Vagina (tissue), 2 donors: ENCODE measurements around the gene ALK. TPM values are rescaled to one million over a fixed set of nuclear protein-coding genes. Genes with fewer than 3 reads are reported as not detected.

Experiments used
- DNase-seq, 2 donors: peaks; one replicate each; pipeline ENCODE4 v3.0.0-alpha.2; 2017; ENCODE audit errors: extremely low spot score in 2 of 2
- H3K27ac ChIP-seq: fragments of 200-600 bp; sonication (generic); one replicate; pipeline ENCODE4 v1.5.1; 2019
- H3K27me3 ChIP-seq: fragments of 200-600 bp; sonication (generic); one replicate; pipeline ENCODE4 v1.5.1; 2019
- H3K36me3 ChIP-seq, 2 donors: fragments of 200-600 bp; sonication (generic); one replicate each; pipeline ENCODE4 v1.5.1; 2017 to 2019
- H3K4me1 ChIP-seq: fragments of 200-600 bp; sonication (generic); one replicate; pipeline ENCODE4 v1.5.1; 2019
- H3K4me3 ChIP-seq, 2 donors: fragments of 200-600 bp; sonication (generic); 1 replicate in 1 of 2; 2 replicates in 1 of 2; pipeline ENCODE4 v1.5.1; 2016 to 2019
- H3K9me3 ChIP-seq: fragments of 200-600 bp; sonication (generic); one replicate; pipeline ENCODE4 v1.5.1; 2019
- POLR2A ChIP-seq, 2 donors: fragments of 450-650 bp; IDR thresholded peaks; one replicate each; pipeline ENCODE4 v1.6.1; 2017; ENCODE audit warnings: antibody characterized with exemption in 2 of 2, mild to moderate bottlenecking in 2 of 2, moderate library complexity in 2 of 2
- POLR2AphosphoS5 ChIP-seq, 2 donors: sonication (generic); formaldehyde crosslinking; IDR thresholded peaks; one replicate each; pipeline ENCODE4 v1.9.0; 2017; ENCODE audit warnings: antibody characterized with exemption in 2 of 2, mild to moderate bottlenecking in 2 of 2, low read depth in 1 of 2; ENCODE audit not compliant: insufficient read depth in 1 of 2
- intact Hi-C: fragments of 100-400 bp; cut with DNase I; formaldehyde crosslinking; loops from one replicate; pipeline ENCODE4 v1.15.1; 2023
- total RNA-seq: library from RNA; depleted of rRNA; stranded (reverse); fragments of >200 nt; gene quantifications from one replicate; pipeline ENCODE4 v1.2.3, GENCODE V29; 2016
- TF ChIP-seq, protein P1 (sequence below), 3 experiments: fragments of 450-650 bp in 2 of 3; fragments of 200-600 bp in 1 of 3; sonication (generic) in 1 of 3; IDR thresholded peaks; one replicate each; pipeline ENCODE4 v1.5.1; 2017 to 2019; ENCODE audit warnings: antibody characterized with exemption in 3 of 3, mild to moderate bottlenecking in 2 of 3, moderate library complexity in 2 of 3

ALK gene
- total RNA-seq, 1 donor from 2014 or later = 0.74 TPM

DNA sequence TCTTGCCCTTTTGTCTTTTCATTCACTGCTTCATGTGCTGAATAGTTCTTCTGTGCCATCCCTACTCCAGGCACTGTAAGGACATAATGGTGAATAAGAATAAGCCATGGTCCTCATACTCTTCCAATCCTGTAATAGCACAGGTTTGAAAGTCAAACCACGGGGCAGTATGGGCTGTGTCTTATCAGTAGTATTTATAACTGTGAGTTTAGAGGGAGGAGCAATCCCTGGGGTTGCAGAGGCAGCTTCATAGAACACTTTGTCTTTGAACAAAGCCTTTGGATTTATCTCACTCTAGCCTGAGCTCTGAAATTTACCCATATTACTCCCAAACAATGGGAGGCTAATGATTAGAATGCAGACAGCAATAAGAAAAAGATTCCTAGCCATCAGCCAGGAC lies 30.2 kb upstream of the ALK start:
- no peaks in the 10 kb centered on the region for H3K9me3 ChIP-seq
- DNase-seq = no peak
- no peak overlapping the region for H3K4me3 ChIP-seq
- H3K4me1 ChIP-seq = no peaks in the 10 kb centered on the region
- no peaks in the 10 kb centered on the region for H3K27me3 ChIP-seq
- TF ChIP-seq POLR2A (IDR thresholded peaks at IDR 0.05) = no peak
- TF ChIP-seq, protein P1, sequence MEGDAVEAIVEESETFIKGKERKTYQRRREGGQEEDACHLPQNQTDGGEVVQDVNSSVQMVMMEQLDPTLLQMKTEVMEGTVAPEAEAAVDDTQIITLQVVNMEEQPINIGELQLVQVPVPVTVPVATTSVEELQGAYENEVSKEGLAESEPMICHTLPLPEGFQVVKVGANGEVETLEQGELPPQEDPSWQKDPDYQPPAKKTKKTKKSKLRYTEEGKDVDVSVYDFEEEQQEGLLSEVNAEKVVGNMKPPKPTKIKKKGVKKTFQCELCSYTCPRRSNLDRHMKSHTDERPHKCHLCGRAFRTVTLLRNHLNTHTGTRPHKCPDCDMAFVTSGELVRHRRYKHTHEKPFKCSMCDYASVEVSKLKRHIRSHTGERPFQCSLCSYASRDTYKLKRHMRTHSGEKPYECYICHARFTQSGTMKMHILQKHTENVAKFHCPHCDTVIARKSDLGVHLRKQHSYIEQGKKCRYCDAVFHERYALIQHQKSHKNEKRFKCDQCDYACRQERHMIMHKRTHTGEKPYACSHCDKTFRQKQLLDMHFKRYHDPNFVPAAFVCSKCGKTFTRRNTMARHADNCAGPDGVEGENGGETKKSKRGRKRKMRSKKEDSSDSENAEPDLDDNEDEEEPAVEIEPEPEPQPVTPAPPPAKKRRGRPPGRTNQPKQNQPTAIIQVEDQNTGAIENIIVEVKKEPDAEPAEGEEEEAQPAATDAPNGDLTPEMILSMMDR (IDR thresholded peaks at IDR 0.05) = no peak
- no peak for TF ChIP-seq POLR2AphosphoS5 (IDR thresholded peaks at IDR 0.05; ENCODE audit: insufficient read depth in 1 of 2, low read depth in 1 of 2)
- intact Hi-C loops = no loop called here
- H3K36me3 ChIP-seq = no peaks in the 10 kb centered on the region
- no peak overlapping the region for H3K27ac ChIP-seq

DNA sequence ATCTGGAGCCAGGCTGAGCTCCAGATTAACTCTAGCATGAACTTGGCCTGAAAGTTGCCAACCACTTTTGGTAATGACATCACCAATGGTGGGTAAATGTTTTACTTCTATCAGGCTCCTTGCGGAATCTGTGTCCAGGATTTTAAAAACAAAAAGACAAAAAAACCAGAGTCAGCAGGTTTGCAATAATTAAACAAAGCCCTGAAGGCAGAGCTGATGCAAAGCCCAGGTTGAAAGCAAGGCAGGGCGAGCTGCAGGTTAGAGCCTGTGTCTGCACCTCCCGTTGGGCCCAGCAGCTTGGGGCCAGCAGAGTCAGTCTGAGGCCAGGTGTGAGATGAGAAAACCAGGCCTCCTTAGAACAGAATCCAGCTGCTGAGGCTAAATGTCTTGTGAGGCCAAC lies 29.1 kb upstream of the ALK start:
- no peak for TF ChIP-seq POLR2AphosphoS5 (IDR thresholded peaks at IDR 0.05; ENCODE audit: insufficient read depth in 1 of 2, low read depth in 1 of 2)
- TF ChIP-seq POLR2A (IDR thresholded peaks at IDR 0.05) = no peak
- TF ChIP-seq, protein P1 (IDR thresholded peaks at IDR 0.05) = no peak
- Histone ChIP-seq H3K4me1 (no peaks in the 10 kb centered on the region), H3K27ac (no peak overlapping the region), H3K4me3 (no peak overlapping the region), H3K9me3 (no peaks in the 10 kb centered on the region), H3K27me3 (no peaks in the 10 kb centered on the region), H3K36me3 (no peaks in the 10 kb centered on the region)
- intact Hi-C loops = no loop called here
- no peak for DNase-seq

DNA sequence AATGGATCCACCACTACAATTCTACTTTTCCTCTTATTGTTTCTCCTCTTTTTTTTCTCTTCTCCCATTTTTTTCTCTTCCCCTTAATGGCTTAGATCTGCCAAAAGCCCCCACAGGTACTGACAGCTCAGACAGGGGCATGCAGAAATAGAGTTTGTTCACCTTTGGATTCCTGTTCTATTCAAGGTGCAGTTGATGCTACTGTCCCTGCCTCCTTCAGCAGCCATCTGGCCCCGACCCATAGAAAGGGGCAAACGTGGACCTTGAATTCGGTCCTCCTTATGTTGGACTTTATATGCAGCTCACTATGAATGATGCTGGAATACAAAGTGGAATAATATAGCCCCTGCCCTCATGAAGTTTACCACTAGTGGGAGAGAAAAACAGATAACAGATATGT lies 27.7 kb upstream of the ALK start:
- no peak for TF ChIP-seq POLR2AphosphoS5 (IDR thresholded peaks at IDR 0.05; ENCODE audit: insufficient read depth in 1 of 2, low read depth in 1 of 2)
- TF ChIP-seq, protein P1 (IDR thresholded peaks at IDR 0.05) = no peak
- no peak for TF ChIP-seq POLR2A (IDR thresholded peaks at IDR 0.05)
- intact Hi-C loops = no loop called here
- H3K36me3 ChIP-seq = no peaks in the 10 kb centered on the region

DNA sequence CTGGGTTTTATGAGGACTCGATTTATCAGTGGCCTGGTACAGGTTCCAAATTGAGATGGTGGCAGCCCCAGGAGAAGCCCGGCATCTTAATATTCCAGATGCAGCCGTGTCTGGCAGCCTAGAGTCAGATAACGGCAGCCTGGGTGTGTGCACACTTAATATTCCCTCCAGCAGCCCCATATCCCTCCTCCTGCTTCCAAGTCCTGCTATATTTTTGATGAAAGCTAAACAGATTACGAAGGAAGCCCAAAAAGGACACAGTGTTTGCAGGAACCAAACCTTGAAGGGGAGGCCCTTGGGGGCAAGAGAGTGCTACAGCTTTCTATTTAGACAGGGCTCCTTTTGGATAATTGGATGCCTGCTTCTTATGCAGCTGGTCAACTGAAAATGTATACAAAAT lies 25.1 kb upstream of the ALK start:
- DNase-seq = no peak
- Histone ChIP-seq H3K4me3 (no peak overlapping the region), H3K36me3 (no peaks in the 10 kb centered on the region), H3K4me1 (no peaks in the 10 kb centered on the region), H3K27ac (no peak overlapping the region), H3K27me3 (no peaks in the 10 kb centered on the region), H3K9me3 (no peaks in the 10 kb centered on the region)
- TF ChIP-seq, protein P1 (IDR thresholded peaks at IDR 0.05) = no peak
- no peak for TF ChIP-seq POLR2A (IDR thresholded peaks at IDR 0.05)
- TF ChIP-seq POLR2AphosphoS5 (IDR thresholded peaks at IDR 0.05; ENCODE audit: insufficient read depth in 1 of 2, low read depth in 1 of 2) = no peak
- intact Hi-C loops = no loop called here

More for the DNA sequence above, 27.7 kb upstream of the ALK start:
- DNase-seq = no peak
- Histone ChIP-seq H3K4me3 (no peak overlapping the region), H3K27me3 (no peaks in the 10 kb centered on the region), H3K4me1 (no peaks in the 10 kb centered on the region), H3K27ac (no peak overlapping the region), H3K9me3 (no peaks in the 10 kb centered on the region)

DNA sequence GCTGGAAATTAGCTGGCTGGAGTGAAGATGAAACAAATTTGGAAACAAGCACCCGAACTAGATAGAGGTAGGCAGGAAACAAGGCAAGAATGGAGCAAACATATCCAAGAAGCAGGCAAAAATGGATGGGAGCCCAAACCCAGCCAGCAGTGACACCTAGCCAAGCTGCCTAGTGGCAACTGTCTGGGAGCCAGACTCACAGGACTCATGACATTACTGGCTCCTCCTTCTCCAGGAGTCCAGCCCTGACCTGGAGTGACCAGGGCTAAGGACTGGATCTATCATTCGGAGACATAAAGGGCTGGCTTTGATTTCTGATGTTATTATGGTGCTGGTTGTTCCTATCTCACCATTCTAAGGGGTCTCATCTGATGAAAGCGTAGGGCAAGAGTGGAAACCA lies 21.3 kb upstream of the ALK start:
- Histone ChIP-seq H3K4me1 (no peaks in the 10 kb centered on the region), H3K27me3 (no peaks in the 10 kb centered on the region), H3K9me3 (no peaks in the 10 kb centered on the region), H3K36me3 (no peaks in the 10 kb centered on the region), H3K4me3 (no peak overlapping the region), H3K27ac (no peak overlapping the region)
- DNase-seq = no peak
- TF ChIP-seq POLR2AphosphoS5 (IDR thresholded peaks at IDR 0.05; ENCODE audit: insufficient read depth in 1 of 2, low read depth in 1 of 2) = no peak
- TF ChIP-seq, protein P1 (IDR thresholded peaks at IDR 0.05) = no peak
- TF ChIP-seq POLR2A (IDR thresholded peaks at IDR 0.05) = no peak
- intact Hi-C loops = no loop called here
